ENCODE data around the gene KNCN.

The KNCN gene

GRCh38 chr1:46577671-46578070, 26.2 kb upstream of the KNCN start:
- no peak overlapping the region for H3K4me3 Mint-ChIP-seq
- peaks cover 24% of the 10 kb centered on the region for H3K4me1 Mint-ChIP-seq (ENCODE audit: low read depth)
- H3K27ac Mint-ChIP-seq: no peak overlapping the region
- no peaks in the 10 kb centered on the region for H3K9me3 Mint-ChIP-seq
- H3K36me3 Mint-ChIP-seq (ENCODE audit: low read depth): peaks cover 40% of the 10 kb centered on the region
- H3K27me3 Mint-ChIP-seq: no peaks in the 10 kb centered on the region

GRCh38 chr1:46576596-46576995, 25.1 kb upstream of the KNCN start:
- H3K27ac Mint-ChIP-seq: no peak overlapping the region
- H3K36me3 Mint-ChIP-seq (ENCODE audit: low read depth): peaks cover 30% of the 10 kb centered on the region
- no peak overlapping the region for H3K4me3 Mint-ChIP-seq
- no peaks in the 10 kb centered on the region for H3K27me3 Mint-ChIP-seq
- no peaks in the 10 kb centered on the region for H3K9me3 Mint-ChIP-seq
- H3K4me1 Mint-ChIP-seq (ENCODE audit: low read depth): peaks cover 13% of the 10 kb centered on the region

DNA sequence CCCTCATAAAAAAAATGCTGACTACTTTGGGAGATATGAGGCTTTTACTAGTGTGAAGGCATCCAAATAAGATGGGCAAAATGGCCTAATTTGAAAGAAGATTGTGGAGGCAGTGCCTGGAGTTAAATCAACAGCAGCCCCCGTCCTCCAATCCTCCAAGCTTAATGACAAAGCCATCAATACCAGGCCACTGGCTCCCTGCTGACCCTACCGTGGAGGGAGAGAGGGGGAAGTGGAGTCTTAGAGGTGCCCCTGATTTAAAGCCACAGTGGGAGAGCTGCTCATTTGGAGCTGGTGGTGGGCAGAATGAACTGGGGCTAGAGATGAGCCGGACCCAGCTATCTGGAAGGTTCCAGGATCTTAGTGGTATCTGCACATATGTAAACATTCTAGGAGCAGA, 24.3 kb upstream of the KNCN start:
- Mint-ChIP-seq H3K27me3 (no peaks in the 10 kb centered on the region), H3K27ac (no peak overlapping the region), H3K36me3 (ENCODE audit: low read depth) (peaks cover 25% of the 10 kb centered on the region), H3K4me3 (no peak overlapping the region), H3K4me1 (ENCODE audit: low read depth) (peaks cover 5% of the 10 kb centered on the region), H3K9me3 (no peaks in the 10 kb centered on the region)

GRCh38 chr1:46575300-46575699, 23.9 kb upstream of the KNCN start:
- H3K4me3 Mint-ChIP-seq: no peak overlapping the region
- H3K36me3 Mint-ChIP-seq (ENCODE audit: low read depth): peaks cover 20% of the 10 kb centered on the region
- no peaks in the 10 kb centered on the region for H3K27me3 Mint-ChIP-seq
- no peak overlapping the region for H3K27ac Mint-ChIP-seq
- H3K4me1 Mint-ChIP-seq (ENCODE audit: low read depth): no peaks in the 10 kb centered on the region
- H3K9me3 Mint-ChIP-seq: no peaks in the 10 kb centered on the region

DNA sequence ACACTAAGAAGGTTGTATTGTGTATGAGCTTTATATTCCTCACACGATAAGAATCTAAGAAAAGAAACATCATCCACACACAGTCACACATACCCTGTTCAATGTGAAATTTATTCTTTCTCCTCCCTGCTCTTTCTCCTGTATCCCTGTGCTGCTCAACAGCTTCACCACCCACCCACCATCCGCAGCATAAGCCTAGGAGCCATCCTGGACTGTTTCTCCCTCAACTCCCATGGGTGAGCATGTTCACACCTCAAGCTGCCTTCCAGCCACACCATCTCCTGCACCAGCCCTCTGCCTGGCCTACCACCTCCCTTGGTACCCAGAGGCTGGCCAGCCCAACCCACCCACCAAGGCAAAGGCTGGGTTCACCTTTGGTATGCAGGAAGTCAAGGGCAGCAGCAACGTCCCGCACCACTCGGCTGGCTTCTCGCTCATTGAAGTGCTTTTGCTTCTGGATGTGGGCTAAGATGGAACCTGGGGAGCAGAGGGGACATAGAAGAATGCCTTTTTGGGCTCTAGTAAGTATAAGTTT, 20.3 kb upstream of the KNCN start:
- H3K9me3 Mint-ChIP-seq: no peaks in the 10 kb centered on the region
- H3K27ac Mint-ChIP-seq: no peak overlapping the region
- H3K27me3 Mint-ChIP-seq: no peaks in the 10 kb centered on the region
- no peak overlapping the region for H3K4me3 Mint-ChIP-seq
- no peaks in the 10 kb centered on the region for H3K4me1 Mint-ChIP-seq (ENCODE audit: low read depth)
- peaks cover 16% of the 10 kb centered on the region for H3K36me3 Mint-ChIP-seq (ENCODE audit: low read depth)

DNA sequence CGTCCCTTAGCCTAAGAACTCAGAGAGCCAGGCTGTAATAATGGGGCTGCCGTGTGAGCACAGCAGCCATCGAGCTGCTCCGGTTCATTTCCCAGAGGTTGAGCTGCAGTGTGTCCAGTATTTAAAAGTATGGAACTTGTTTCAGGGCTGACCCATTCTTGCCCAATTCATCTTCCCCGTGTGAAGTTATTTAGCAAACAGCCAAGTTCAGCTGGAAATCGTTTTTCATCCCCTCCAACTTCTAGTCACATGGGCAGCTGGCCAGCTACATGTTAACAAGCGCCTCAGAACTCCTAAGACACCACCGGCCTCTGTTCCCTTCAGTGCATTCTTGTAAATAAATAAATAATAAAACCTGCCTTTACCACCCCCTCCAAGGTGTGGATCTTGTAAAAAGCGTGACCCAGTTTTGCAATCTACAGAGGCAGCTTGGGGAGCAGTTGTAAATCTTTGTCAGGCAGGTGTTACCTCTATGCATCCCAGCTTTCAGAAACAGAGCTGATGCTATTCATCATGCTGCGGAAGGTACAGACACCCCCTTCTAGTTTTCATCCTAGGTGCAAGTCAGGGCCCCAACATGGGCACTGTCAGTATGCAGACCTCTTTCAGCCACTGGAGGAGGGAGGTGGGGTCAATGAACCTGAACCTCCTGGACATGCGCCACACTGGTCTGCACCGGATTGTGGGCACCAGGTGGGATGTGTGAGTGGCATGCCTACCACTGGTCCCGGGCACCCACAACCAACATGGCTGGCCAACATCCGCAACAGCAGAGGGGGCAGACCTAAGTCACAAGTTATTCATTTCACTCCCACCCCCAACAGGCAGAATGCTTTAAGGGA, 18.7 kb upstream of the KNCN start:
- Mint-ChIP-seq H3K4me3 (no peak overlapping the region), H3K4me1 (ENCODE audit: low read depth) (no peaks in the 10 kb centered on the region), H3K27me3 (no peaks in the 10 kb centered on the region), H3K27ac (no peak overlapping the region), H3K9me3 (no peaks in the 10 kb centered on the region), H3K36me3 (ENCODE audit: low read depth) (peaks cover 26% of the 10 kb centered on the region)

DNA sequence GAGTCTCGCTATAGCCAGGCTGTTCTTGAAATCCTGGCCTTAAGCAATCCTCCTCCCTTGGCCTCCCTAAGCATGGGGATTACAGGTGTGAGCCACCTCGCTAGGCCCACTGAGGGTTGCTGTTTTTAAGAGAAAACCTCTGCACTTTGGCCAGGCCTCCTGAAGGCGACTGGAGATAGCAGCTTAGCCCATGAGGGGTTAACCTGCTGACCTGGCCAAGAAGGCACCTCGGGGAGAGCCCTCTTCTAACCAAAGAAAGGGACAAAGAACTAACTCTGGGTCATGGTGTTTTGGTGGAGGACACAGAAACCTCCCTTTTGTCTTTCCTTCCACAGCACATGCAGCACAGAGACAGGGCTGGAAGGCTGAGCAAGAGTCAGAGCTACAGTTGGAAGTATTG, 17.7 kb upstream of the KNCN start:
- H3K27me3 Mint-ChIP-seq: no peaks in the 10 kb centered on the region
- no peak overlapping the region for H3K4me3 Mint-ChIP-seq
- peaks cover 30% of the 10 kb centered on the region for H3K36me3 Mint-ChIP-seq (ENCODE audit: low read depth)
- H3K9me3 Mint-ChIP-seq: no peaks in the 10 kb centered on the region
- H3K27ac Mint-ChIP-seq: no peak overlapping the region
- no peaks in the 10 kb centered on the region for H3K4me1 Mint-ChIP-seq (ENCODE audit: low read depth)

DNA sequence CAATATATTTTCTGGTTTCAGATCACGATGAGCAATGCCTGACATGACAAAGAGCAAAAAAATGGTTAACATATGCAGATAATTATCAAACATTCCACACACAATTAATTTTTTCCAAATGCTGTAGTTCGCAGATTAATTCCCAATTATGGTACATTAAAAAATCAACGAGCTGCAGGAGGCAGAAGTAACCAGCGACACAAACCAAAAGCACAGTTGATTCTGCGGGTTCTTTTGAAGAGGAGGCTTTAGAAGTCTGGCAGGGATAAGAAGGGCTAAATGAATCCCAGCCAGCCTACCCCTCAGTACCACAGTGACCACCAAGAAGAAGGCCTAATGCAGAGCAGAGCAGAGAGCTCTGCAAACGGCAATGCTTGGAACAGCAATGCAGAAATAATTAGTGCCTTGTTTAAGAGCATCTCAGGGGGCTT, 17.0 kb upstream of the KNCN start:
- Mint-ChIP-seq H3K36me3 (ENCODE audit: low read depth) (peaks cover 26% of the 10 kb centered on the region), H3K4me3 (no peak overlapping the region), H3K4me1 (ENCODE audit: low read depth) (no peaks in the 10 kb centered on the region), H3K27me3 (no peaks in the 10 kb centered on the region), H3K9me3 (no peaks in the 10 kb centered on the region), H3K27ac (no peak overlapping the region)

DNA sequence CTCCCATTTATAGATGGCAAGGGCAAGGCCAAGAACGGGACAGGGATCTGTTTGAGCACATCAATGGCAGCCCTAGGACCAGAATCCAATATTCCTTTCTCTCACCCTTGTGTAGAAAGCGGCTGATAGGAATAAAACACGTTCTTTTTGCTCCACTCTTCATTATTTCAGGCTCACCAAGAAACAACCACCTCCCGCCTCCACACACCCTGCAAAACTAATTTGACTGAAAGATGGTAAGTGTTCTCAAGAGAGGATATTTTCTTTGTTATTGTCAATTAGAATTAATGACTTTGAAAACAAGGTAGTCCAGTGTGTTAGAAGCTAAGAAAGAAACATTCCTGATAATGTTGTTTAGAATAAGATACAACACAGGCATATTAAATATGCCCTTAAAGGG, 11.9 kb upstream of the KNCN start:
- no peak overlapping the region for H3K4me3 Mint-ChIP-seq
- no peaks in the 10 kb centered on the region for H3K27me3 Mint-ChIP-seq
- H3K9me3 Mint-ChIP-seq: no peaks in the 10 kb centered on the region
- no peaks in the 10 kb centered on the region for H3K4me1 Mint-ChIP-seq (ENCODE audit: low read depth)
- no peak overlapping the region for H3K27ac Mint-ChIP-seq
- peaks cover 31% of the 10 kb centered on the region for H3K36me3 Mint-ChIP-seq (ENCODE audit: low read depth)

GRCh38 chr1:46562498-46562897, 11.1 kb upstream of the KNCN start:
- H3K4me1 Mint-ChIP-seq (ENCODE audit: low read depth): no peaks in the 10 kb centered on the region
- H3K27me3 Mint-ChIP-seq: no peaks in the 10 kb centered on the region
- H3K4me3 Mint-ChIP-seq: no peak overlapping the region
- H3K9me3 Mint-ChIP-seq: no peaks in the 10 kb centered on the region
- H3K36me3 Mint-ChIP-seq (ENCODE audit: low read depth): peaks cover 31% of the 10 kb centered on the region
- no peak overlapping the region for H3K27ac Mint-ChIP-seq

GRCh38 chr1:46558966-46559365, 7.5 kb upstream of the KNCN start:
- no peaks in the 10 kb centered on the region for H3K4me1 Mint-ChIP-seq (ENCODE audit: low read depth)
- H3K9me3 Mint-ChIP-seq: no peaks in the 10 kb centered on the region
- no peaks in the 10 kb centered on the region for H3K27me3 Mint-ChIP-seq
- no peak overlapping the region for H3K27ac Mint-ChIP-seq
- peaks cover 14% of the 10 kb centered on the region for H3K36me3 Mint-ChIP-seq (ENCODE audit: low read depth)
- no peak overlapping the region for H3K4me3 Mint-ChIP-seq

- H3K36me3 Mint-ChIP-seq (ENCODE audit: low read depth): peaks cover 14% of the 10 kb centered on the region
- no peaks in the 10 kb centered on the region for H3K9me3 Mint-ChIP-seq
- no peak overlapping the region for H3K27ac Mint-ChIP-seq
- H3K27me3 Mint-ChIP-seq: no peaks in the 10 kb centered on the region
- H3K4me1 Mint-ChIP-seq (ENCODE audit: low read depth): no peaks in the 10 kb centered on the region
- no peak overlapping the region for H3K4me3 Mint-ChIP-seq
These were observed 6.9 kb upstream of the KNCN start for GRCh38 chr1:46558141-46558963.

DNA sequence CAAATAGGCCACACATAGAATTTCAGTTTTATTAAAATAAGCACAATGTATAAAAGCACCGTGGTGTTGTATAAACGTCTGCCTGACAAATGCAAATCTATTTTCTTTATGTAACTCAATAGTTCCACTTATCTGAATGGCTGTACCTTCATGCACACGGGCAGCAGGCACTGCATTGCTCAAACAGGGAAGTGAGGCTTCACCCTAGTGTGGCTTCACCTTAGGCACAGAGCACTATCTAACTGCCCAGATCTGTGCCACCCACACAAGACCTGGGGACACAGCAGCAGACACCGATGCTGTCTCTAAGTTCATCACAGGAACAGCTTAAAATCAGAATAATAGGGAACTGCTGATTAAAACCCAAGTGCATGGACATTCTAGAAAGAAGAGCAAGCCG, 6.0 kb upstream of the KNCN start:
- no peaks in the 10 kb centered on the region for H3K4me1 Mint-ChIP-seq (ENCODE audit: low read depth)
- no peak overlapping the region for H3K4me3 Mint-ChIP-seq
- H3K36me3 Mint-ChIP-seq (ENCODE audit: low read depth): peaks cover 14% of the 10 kb centered on the region
- no peaks in the 10 kb centered on the region for H3K27me3 Mint-ChIP-seq
- H3K27ac Mint-ChIP-seq: no peak overlapping the region
- H3K9me3 Mint-ChIP-seq: no peaks in the 10 kb centered on the region

DNA sequence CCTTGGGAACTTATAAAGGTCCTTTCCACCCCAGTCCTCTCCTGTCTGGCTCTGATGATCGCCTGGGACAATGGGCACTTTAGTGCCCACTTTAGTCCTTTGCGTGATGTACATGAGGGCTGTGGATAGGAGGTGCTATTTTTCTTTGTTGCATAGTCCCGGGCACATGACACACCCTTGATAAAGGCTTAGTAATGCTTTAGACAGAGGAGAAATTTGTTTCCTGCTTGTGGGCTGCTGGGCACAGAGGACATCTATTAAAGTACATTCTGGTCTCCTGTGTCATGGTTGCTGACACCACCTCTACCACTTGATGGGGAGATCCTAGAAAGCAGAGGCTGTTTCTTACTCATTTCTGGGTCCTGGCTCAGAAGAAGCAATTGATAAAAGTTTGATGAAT, 5.4 kb upstream of the KNCN start:
- no peaks in the 10 kb centered on the region for H3K9me3 Mint-ChIP-seq
- no peak overlapping the region for H3K4me3 Mint-ChIP-seq
- no peak overlapping the region for H3K27ac Mint-ChIP-seq
- H3K27me3 Mint-ChIP-seq: no peaks in the 10 kb centered on the region
- no peaks in the 10 kb centered on the region for H3K4me1 Mint-ChIP-seq (ENCODE audit: low read depth)
- peaks cover 11% of the 10 kb centered on the region for H3K36me3 Mint-ChIP-seq (ENCODE audit: low read depth)

GRCh38 chr1:46555826-46556619, 4.6 kb upstream of the KNCN start:
- H3K4me3 Mint-ChIP-seq: no peak overlapping the region
- H3K27me3 Mint-ChIP-seq: no peaks in the 10 kb centered on the region
- H3K36me3 Mint-ChIP-seq (ENCODE audit: low read depth): peaks cover 9% of the 10 kb centered on the region
- H3K4me1 Mint-ChIP-seq (ENCODE audit: low read depth): no peaks in the 10 kb centered on the region
- no peak overlapping the region for H3K27ac Mint-ChIP-seq
- H3K9me3 Mint-ChIP-seq: no peaks in the 10 kb centered on the region

All from stimulated activated naive CD8-positive, alpha-beta T cell treated with anti-CD3 and anti-CD28 coated beads, Interleukin-15, Interleukin-2, amounts not matched to agents 100 ng/mL and 50 ng/mL, for 24 hours (primary cell).